Measurements from ENCODE around the gene MTX1.
"Not testable (repeated sequence)": the region's sequence is repeated elsewhere in the genome, so short reads cannot be mapped to it uniquely, and the experiment has no call there.

DNA sequence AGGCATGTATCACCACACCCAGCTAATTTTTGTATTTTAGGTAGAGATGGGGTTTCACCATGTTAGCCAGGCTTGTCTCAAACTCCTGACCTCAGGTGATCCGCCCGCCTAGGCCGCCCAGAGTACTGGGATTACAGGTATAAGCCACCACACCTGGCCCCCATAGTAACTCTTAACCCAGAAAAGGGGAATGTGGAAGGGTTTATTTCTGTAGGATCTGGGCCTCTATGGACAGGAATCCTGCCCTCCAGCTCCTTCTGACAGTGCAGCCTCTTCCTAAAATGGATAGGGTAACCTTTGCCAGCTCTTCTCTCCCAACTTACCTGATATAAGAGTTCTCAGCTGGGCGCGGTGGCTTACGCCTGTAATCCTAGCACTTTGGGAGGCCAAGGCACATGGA lies 45.9 kb upstream of the MTX1 start:
- TF ChIP-seq, protein P1, sequence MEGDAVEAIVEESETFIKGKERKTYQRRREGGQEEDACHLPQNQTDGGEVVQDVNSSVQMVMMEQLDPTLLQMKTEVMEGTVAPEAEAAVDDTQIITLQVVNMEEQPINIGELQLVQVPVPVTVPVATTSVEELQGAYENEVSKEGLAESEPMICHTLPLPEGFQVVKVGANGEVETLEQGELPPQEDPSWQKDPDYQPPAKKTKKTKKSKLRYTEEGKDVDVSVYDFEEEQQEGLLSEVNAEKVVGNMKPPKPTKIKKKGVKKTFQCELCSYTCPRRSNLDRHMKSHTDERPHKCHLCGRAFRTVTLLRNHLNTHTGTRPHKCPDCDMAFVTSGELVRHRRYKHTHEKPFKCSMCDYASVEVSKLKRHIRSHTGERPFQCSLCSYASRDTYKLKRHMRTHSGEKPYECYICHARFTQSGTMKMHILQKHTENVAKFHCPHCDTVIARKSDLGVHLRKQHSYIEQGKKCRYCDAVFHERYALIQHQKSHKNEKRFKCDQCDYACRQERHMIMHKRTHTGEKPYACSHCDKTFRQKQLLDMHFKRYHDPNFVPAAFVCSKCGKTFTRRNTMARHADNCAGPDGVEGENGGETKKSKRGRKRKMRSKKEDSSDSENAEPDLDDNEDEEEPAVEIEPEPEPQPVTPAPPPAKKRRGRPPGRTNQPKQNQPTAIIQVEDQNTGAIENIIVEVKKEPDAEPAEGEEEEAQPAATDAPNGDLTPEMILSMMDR (conservative IDR thresholded peaks at IDR 0.05; ENCODE audit: low read length): not testable (repeated sequence)
- not testable (repeated sequence) for TF ChIP-seq EZH2phosphoT487 (IDR thresholded peaks at IDR 0.05; ENCODE audit: borderline replicate concordance, low read depth, low read length)

Measured in OCI-LY7 (cell line).